ENCODE measurements around the gene HPD.
"Not testable (repeated sequence)": the region's sequence is repeated elsewhere in the genome, so short reads cannot be mapped to it uniquely, and the experiment has no call there.

- TF ChIP-seq CTCF (IDR thresholded peaks at IDR 0.05); TCF7L2 (IDR thresholded peaks at IDR 0.05; ENCODE audit: low read depth, low read length); POLR2AphosphoS5 (IDR thresholded peaks at IDR 0.05; ENCODE audit: low read depth, low read length): not testable (repeated sequence)
These were observed 10.6 kb upstream of the HPD start for GRCh38 chr12:121869229-121869628.

All from Panc1 (cell line).